Glomerular visceral epithelial cell (primary cell): ENCODE data around the gene STK33.
A peak's percentile ranks its signal among the peaks of the same experiment; 100 is the strongest.
"Not testable (repeated sequence)": the region's sequence is repeated elsewhere in the genome, so short reads cannot be mapped to it uniquely, and the experiment has no call there.

Experiments used
- DNase-seq: peaks from one replicate; pipeline ENCODE4 v3.0.0-alpha.2; 2016; ENCODE audit errors: extremely low spot score

The STK33 gene

GRCh38 chr11:8543278-8543677 lies 50.8 kb downstream of the STK33 start:
- DNase-seq, result no peak

DNA sequence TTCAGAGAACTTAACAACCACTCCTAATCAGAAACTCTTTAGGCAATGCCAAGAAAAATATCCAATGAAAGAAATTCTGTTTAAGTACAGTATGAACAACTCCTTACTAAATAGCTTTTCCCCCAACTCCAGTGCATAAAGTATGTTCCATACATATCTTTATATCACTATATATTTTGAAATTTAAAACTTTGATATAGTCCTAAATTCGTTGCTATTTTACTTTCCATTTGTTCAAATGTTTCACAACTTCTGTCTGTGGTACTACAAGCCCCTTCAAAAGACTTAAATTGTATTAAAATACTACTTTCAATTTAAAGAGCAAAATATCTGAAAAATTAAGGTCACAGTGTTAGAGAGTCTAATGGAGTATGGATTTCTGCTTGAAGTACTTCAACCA lies 52.6 kb downstream of the STK33 start:
- DNase-seq, result no peak

DNA sequence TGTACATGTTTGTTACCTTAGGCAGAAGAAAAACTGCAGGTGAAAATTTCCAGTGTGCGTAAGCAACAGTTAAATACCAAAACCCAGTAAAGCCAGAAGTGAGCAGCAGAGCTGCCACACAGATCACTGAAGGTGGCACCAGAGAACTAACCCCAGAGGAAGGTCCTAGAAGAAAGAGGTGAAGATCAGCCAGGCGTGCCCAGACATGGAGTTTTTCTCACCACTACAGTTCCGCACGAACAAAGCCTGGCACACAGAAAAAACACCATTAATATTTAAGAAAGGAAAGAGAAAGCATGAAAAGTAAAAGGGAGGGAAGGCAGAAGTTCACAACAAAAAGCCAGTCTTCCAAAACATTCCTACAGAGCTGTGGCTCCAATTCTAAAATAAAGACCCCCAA lies 60.7 kb downstream of the STK33 start:
- DNase-seq, result peak; percentile 41

DNA sequence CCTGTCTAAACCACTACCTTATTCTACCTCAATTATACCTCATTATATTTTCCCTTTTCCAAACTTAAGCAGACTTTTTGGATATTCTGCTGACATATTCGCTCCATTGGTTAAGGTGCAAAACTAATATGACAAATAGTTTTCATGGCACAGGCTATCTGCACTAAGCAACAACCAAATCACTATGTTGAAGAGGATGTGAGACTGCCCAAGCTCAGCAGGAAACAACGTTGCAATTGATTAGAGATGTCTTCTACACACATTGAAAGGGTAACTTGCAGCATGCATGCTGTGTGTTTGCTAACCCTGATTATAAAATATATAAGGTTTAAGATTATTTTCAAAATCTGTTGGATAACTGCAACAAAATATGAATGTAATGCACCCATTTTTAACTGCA lies 61.6 kb downstream of the STK33 start:
- no peak for DNase-seq

DNA sequence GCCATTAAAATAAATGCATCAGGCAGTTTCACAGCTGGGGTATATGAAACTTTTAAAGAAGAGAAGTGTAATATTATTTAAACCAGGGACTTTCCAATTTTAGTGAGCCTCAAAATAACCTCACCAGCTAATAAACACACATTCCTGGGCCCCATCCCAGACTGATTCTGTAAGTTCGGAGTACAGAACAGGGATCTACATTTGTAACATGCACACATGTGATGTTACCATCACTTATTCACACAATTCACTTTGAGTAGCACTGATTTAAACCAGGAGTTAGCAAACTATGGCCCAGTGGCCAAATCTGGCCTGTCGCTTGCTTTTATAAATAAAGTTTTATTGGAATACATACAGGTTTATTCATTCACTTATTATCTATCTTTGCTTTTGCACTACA lies 62.0 kb downstream of the STK33 start:
- no peak for DNase-seq

DNA sequence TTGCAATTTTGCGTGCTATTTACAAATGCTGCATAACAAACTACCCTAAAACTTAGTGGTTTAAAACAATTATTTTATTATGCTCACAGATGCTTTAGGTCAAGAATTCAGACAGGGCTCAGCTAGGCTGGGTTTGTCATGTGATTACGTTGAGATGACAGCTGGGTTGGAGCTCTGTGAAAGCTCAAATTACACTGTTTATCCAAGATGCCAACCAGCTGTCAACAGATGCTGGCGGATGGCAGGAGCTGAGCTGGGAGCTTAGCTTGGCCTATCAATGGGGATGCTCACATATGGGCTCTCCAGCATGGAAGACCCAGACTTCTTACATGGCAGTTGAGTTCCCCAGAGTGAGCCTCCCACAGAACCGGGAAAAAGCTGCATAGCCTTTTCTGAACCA lies 62.7 kb downstream of the STK33 start:
- DNase-seq, result no peak

GRCh38 chr11:8527939-8528338 lies 66.1 kb downstream of the STK33 start:
- no peak for DNase-seq

DNA sequence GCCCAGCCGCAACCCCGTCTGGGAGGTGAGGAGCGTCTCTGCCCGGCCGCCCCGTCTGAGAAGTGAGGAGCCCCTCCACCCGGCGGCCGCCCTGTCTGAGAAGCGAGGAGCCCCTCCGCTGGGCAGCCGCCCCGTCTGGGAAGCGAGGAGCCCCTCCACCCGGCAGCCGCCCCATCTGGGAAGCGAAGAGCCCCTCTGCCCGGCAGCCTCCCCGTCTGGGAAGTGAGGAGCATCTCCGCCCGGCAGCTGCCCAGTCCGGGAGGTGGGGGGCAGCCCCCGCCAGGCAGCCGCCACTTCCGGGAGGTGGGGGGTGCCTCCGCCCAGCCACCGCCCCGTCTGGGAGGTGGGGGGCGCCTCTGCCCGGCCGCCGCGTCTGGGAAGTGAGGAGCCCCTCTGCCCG lies 70.6 kb downstream of the STK33 start:
- DNase-seq, result no peak

GRCh38 chr11:8512547-8512946 lies 81.5 kb downstream of the STK33 start:
- no peak for DNase-seq

GRCh38 chr11:8503910-8504364 lies 90.1 kb downstream of the STK33 start:
- no peak for DNase-seq

GRCh38 chr11:8501836-8502235 lies 92.2 kb downstream of the STK33 start:
- no peak for DNase-seq

DNA sequence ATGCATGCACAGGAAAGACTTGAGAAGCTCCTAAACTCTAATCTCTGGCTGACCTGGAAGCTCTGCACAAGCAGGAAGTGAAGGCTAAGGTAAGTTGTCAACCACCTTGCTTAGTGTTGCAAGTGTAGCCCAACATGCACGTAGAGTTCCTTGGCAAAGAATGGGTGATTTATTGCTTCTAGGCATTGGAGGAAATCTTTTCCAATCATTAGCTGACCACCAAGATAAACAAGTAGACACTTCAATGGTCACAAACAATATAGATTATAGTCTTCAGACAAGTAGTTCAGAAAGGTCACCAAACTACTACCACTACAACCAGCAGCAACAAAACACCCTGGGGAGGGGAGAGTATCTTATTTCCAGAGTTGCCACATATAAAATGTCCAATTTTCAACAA lies 105.6 kb downstream of the STK33 start:
- DNase-seq, result no peak

DNA sequence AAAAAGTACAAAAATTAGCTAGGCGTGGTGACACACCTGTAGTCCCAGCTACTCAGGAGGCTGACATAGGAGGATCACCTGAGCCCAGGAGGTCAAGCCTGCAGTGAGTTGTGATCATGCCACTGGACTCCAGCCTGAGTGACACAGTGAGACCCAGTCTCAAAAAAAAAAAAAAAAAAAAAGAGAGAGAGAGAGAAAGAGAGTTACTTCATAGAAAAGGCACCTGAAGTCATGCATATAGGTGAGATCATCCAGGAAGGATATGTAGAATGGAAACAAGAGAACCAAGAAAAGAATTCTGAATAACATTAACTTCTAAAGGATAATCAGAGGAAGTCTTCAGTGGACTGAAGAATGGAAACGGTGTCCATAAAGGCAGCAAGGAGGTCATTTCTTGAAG lies 106.8 kb downstream of the STK33 start:
- no peak for DNase-seq

- DNase-seq, result no peak
Measured at GRCh38 chr11:8484251-8484650, 109.8 kb downstream of the STK33 start.

- DNase-seq, result no peak
Measured at GRCh38 chr11:8480858-8481257, 113.2 kb downstream of the STK33 start.

GRCh38 chr11:8477680-8478079 lies 116.3 kb downstream of the STK33 start:
- DNase-seq, result no peak

- no peak for DNase-seq
Measured at GRCh38 chr11:8477151-8477550, 116.9 kb downstream of the STK33 start.

DNA sequence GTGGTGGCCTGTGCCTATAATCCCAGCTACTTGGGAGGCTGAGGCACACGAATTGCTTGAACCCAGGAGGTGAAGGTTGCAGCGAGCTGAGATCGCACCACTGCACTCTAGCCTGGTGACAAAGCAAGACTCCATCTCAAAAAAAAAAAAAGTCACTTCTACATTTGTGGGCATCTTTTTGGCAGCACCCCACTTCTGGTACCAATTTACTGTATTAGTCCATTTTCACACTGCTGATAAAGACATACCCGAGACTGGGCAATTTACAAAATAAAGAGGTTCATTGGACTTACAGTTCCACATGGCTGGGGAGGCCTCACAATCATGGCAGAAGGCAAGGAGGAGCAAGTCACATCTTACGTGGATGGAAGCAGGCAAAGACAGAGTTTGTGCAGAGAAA lies 126.2 kb downstream of the STK33 start:
- not testable (repeated sequence) for DNase-seq

DNA sequence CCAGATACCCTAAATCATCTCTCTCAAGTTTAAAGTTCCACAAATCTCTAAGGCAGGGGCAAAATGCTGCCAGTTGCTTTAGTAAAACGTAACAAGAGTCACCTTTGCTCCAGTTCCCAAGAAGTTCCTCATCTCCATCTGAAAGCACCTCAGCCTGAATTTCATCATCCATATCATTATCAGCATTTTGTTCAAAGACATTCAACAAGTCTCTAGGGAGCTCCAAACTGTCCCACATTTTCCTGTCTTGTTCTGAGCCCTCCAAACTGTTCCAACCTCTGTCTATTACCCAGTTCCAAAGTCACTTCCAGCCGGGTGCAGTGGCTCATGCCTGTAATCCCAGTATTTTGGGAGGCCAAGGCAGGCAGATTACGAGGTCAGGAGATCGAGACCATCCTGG lies 126.7 kb downstream of the STK33 start:
- not testable (repeated sequence) for DNase-seq

- not testable (repeated sequence) for DNase-seq
Measured at GRCh38 chr11:8466884-8467283, 127.1 kb downstream of the STK33 start.

DNA sequence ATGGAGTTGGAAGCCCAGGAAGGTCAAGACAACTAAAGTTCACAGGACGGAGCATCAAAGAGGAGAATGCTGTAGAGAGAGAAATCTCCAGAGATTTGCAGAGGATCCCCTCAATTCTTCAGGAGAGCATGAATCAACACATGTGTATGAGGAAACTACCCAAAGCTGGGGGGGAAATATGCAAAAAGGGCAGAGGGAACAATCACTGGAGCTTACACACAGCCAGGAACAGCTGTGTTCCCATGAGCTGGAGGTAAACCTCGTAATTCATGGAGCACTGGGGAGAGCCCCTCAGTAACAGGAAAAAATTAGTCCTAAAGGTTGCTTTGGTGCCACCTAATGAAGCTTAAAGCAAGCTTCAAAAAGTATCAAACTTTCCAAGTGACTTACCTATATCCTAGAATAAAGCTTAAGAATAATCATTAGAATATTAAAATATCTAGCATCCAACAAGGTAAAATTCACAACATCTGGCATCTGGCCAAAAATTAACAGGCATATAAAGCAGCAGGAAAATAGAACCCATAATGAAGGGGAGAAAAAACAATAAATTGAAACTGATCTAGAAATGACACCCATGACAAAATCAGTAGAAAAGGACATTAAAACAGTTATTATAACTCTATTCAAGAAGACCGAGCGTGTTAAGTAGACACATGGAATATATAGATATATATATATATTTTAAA lies 134.2 kb downstream of the STK33 start:
- DNase-seq, result peak; percentile 16

DNA sequence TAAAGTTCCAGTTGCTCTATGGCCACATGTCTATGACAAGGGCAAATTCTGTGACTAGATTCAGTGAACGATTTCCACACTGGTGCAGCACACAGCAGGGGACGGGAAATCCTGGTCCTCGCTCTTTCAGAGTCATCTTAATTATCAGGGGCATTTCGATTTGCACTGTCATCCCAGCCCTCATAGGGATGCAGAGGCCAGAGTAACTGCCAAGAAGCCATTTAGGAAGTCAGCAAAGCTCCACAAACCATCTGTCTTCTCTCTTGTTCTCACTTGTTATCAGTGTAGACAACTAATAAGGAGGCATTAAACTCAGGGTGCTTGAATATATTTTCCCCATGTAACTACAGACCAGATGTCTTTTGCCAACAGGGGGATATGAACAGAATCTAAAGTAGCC lies 151.7 kb downstream of the STK33 start:
- no peak for DNase-seq

- DNase-seq, result no peak
Measured at GRCh38 chr11:8440649-8441048, 153.4 kb downstream of the STK33 start.

GRCh38 chr11:8429483-8429882 lies 164.5 kb downstream of the STK33 start:
- DNase-seq, result no peak
